Mesodermal cell (in vitro differentiated cells): ENCODE results near the gene BRD8.

Experiments
- H3K27ac ChIP-seq: 2 replicates; pipeline ENCODE4 v1.7.0; 2013; ENCODE audit warnings: mild to moderate bottlenecking, low read depth, low read length, moderate library complexity; ENCODE audit not compliant: severe bottlenecking
- H3K36me3 ChIP-seq: 2 replicates; pipeline ENCODE4 v1.7.1; 2013; ENCODE audit warnings: mild to moderate bottlenecking, low read length, moderate library complexity; ENCODE audit not compliant: control insufficient read depth, insufficient read depth
- H3K4me1 ChIP-seq: one replicate; pipeline ENCODE4 v1.7.1; 2013; ENCODE audit warnings: mild to moderate bottlenecking, low read length; ENCODE audit not compliant: insufficient read depth, control insufficient read depth, poor library complexity, severe bottlenecking
- H3K4me3 ChIP-seq: 2 replicates; pipeline ENCODE4 v1.7.0; 2013; ENCODE audit warnings: low read length, control low read depth, mild to moderate bottlenecking; ENCODE audit not compliant: insufficient read depth, poor library complexity, severe bottlenecking; ENCODE audit errors: extremely low read depth
- H3K9me3 ChIP-seq: 2 replicates; pipeline ENCODE4 v1.7.1; 2013; ENCODE audit warnings: mild to moderate bottlenecking, low read length, moderate library complexity; ENCODE audit not compliant: control insufficient read depth
- WGBS, 2 experiments: methylation state at CpG; one replicate each; pipeline ENCODE4 v1.1.5; 2013; ENCODE audit warnings: missing lambda C conversion rate in 2 of 2; ENCODE audit not compliant: insufficient coverage in 2 of 2; 5-methylcytosine and 5-hydroxymethylcytosine counted together

The BRD8 gene

DNA sequence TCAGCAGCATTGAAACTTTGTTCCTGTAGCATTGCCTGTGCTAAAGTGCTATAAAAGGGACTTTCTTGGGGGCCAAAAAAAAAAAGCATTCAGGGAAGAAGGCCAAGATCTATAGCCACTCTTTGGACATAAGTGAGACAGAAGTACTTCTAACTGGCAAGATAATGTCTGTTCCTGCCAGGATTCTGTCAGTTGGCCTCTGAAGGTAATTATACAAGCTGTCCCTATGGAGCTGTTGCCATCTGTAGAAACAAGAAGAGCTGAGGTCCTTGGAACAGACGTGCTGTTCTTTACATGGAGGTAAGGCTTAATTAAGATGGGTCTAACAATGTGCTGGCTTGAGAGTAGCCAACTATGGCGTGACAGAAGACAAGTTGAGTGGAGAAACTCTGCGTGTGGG is 10.2 kb upstream of the BRD8 start:
- Histone ChIP-seq H3K27ac (no peak overlapping the region), H3K4me3 (no peak overlapping the region), H3K36me3 (peaks cover 95% of the 10 kb centered on the region), H3K9me3 (no peaks in the 10 kb centered on the region), H3K4me1 (no peaks in the 10 kb centered on the region)
- 91 to 93% methylated on average over 3 of the region's 3 CpGs for WGBS, 2 experiments

DNA sequence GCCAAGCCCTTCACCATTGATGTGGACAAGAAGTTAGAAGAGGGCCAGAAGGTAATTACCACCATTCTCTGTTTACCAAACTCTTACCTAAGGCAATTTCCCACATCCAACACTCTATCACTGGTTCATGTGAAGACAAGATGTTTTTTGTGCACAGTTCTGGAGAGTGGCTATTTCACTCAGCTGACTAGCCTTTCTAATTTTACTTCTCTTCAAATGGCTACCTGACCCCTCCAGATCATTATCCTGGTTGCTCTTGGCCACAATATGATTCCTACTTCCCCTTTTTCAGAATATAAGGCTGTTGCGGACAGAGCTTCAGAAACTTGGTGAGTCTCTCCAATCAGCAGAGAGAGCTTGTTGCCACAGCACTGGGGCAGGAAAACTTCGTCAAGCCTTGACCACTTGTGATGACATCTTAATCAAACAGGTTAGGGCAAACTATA is 7.6 kb upstream of the BRD8 start:
- 100% methylated on average over 1 of the region's 2 CpGs for WGBS, 2 experiments
- Histone ChIP-seq H3K27ac (no peak overlapping the region), H3K36me3 (peaks cover 98% of the 10 kb centered on the region), H3K4me3 (no peak overlapping the region), H3K9me3 (no peaks in the 10 kb centered on the region), H3K4me1 (no peaks in the 10 kb centered on the region)

DNA sequence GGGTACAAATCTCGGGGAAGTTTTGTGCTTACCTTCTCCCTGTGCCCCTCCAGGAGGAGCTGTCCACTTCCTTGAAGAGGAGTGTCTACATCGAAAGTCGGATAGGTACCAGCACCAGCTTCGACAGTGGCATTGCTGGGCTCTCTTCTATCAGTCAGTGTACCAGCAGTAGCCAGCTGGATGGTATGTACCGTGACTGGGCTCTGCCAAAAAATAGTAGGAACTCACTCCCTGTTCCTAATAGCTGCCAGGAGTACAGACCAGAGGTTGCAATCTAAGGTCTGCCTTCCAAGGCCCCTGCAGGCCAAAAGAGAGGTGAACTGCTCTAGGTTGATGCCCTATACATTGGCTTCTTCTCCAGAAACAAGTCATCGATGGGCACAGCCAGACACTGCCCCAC is 4.4 kb upstream of the BRD8 start:
- 100% methylated on average over 5 to 6 of the region's 6 CpGs for WGBS, 2 experiments
- Histone ChIP-seq H3K4me3 (no peak overlapping the region), H3K27ac (no peak overlapping the region), H3K4me1 (no peaks in the 10 kb centered on the region), H3K9me3 (no peaks in the 10 kb centered on the region), H3K36me3 (peaks cover 69% of the 10 kb centered on the region)

DNA sequence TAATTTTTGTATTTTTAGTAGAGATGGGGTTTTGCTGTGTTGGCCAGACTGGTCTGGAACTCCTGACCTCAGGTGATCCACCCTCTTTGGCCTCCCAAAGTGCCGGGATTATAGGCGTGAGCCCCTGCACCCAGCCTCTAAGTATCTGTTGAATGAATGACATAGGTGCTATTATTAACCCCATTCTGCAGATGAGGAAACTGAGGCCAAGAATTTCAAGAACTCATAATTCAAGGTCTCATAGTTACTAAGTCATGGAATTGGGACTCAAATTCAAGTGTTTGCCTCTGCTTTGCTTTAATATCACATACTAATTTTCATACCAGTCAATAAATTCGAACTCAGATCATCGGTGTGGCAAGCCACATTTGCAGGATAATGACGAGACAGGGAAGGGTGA is 2.4 kb upstream of the BRD8 start:
- H3K36me3 ChIP-seq: peaks cover 60% of the 10 kb centered on the region
- no peak overlapping the region for H3K4me3 ChIP-seq
- H3K4me1 ChIP-seq: peaks cover 5% of the 10 kb centered on the region
- WGBS, 2 experiments: 90 to 93% methylated on average over 3 of the region's 5 CpGs
- H3K27ac ChIP-seq: no peak overlapping the region
- no peaks in the 10 kb centered on the region for H3K9me3 ChIP-seq

DNA sequence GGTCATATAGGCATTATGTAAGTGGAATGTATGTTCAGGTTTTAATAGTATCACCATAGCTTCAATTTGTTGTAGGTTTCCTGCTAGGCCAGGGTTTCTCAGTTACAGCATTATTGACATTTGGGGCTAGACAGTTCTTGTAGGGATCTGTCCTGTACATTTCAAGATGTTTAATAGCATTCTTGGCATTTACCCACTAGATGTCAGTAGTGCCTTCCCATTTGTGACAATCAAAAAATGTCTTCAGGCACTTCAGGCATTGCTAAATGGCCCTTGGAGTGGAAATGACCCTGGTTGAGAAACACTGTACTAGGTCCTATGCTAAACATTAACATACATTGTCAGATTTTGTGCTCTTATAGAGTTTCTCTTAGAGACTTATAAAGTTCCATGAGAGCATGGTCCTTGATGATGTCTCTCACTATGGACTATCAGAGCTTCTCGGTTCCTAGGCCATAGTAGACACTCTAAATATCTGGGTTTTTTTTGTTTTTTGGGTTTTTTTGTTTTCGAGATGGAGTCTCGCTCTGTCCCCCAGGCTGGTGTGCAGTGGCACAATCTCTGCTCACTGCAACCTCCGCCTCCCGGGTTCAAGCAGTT is 1.9 kb upstream of the BRD8 start:
- 0 to 92% methylated on average over 1 to 4 of the region's 5 CpGs for WGBS, 2 experiments
- H3K4me1 ChIP-seq: peaks cover 5% of the 10 kb centered on the region
- no peak overlapping the region for H3K27ac ChIP-seq
- H3K36me3 ChIP-seq: peaks cover 60% of the 10 kb centered on the region
- no peaks in the 10 kb centered on the region for H3K9me3 ChIP-seq
- peak overlapping the region; percentile 84 for H3K4me3 ChIP-seq

DNA sequence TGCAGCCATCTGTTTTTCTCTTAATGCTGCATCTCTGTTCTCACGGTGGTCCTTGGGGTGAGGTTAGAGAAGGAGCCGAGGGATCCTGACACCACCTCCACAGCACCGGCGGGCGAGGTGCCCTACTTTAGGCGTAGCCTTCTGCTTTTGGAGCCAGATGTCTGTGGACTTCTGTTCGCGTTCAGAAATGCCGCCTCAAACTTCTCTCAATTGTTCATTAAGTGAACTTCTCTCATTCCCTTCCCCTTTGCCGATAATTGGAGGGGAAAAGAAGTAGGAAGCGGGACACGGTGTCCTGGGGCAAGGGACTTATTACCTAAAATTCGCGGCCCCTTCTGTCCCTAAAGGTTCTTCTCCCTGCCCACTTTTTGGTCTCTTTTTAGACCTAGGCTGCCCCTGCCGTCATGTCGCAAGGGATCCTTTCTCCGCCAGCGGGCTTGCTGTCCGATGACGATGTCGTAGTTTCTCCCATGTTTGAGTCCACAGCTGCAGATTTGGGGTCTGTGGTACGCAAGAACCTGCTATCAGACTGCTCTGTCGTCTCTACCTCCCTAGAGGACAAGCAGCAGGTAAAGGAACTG is 937 bp upstream of the BRD8 start:
- H3K4me3 ChIP-seq: peak overlapping the region; percentile 84
- H3K27ac ChIP-seq: peak overlapping the region; percentile 98
- WGBS, 2 experiments: 0 to 2% methylated on average over 11 to 12 of the region's 23 CpGs
- H3K9me3 ChIP-seq: no peaks in the 10 kb centered on the region
- H3K4me1 ChIP-seq: peaks cover 5% of the 10 kb centered on the region
- peaks cover 60% of the 10 kb centered on the region for H3K36me3 ChIP-seq

DNA sequence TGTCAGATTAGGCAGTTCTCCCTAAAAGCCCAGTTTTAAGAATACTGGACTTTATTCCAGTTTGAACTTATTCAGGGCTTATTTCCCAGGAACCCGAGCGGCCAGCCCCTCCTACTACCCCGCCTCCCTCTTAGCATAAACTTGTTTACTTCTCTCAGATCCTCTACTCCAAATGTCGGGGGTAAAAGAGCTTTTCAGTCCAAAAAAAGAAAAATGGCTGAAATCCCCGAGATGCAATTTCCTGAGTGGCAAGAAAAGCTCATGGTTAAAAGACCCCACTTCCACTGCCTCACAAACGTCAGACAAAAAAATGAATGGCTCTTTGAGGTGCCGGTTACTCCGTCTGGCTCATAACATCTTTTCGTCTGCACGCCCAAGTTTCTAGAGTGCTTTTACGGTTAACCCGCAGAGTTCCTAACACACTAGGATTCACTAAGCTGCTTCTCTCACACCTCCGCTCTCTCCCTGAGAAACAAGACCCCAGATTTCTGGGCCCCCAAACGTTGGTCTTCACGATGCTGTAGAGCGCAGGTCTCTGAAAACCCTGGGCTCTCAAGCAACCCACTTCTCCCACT is 402 bp downstream of the BRD8 start:
- peaks cover 60% of the 10 kb centered on the region for H3K36me3 ChIP-seq
- peak overlapping the region; percentile 98 for H3K27ac ChIP-seq
- peaks cover 5% of the 10 kb centered on the region for H3K4me1 ChIP-seq
- 0% methylated on average over 13 to 15 of the region's 16 CpGs for WGBS, 2 experiments
- peak overlapping the region; percentile 84 for H3K4me3 ChIP-seq
- H3K9me3 ChIP-seq: no peaks in the 10 kb centered on the region

DNA sequence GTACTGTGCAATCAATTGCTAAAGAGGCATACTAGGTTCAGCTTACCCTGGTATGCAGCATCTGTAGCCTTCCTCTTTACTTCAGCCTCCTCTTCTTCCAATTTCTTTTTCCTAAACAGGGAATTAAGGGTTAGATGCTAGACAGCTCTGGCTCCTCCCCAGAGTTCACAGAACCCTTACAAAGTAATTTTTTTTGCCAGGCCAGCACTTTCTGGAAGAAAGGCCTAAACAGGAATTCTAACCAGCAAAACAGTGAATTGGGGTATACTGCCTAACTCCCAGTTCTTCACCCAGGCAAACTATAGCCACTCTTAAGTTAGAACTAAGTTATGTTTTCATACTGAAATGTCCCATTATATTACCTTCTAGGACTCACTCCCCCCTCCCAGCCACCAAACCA is 8.1 kb downstream of the BRD8 start:
- H3K36me3 ChIP-seq: peaks cover 100% of the 10 kb centered on the region
- H3K4me1 ChIP-seq: no peaks in the 10 kb centered on the region
- no peak overlapping the region for H3K4me3 ChIP-seq
- H3K27ac ChIP-seq: no peak overlapping the region
- H3K9me3 ChIP-seq: no peaks in the 10 kb centered on the region

DNA sequence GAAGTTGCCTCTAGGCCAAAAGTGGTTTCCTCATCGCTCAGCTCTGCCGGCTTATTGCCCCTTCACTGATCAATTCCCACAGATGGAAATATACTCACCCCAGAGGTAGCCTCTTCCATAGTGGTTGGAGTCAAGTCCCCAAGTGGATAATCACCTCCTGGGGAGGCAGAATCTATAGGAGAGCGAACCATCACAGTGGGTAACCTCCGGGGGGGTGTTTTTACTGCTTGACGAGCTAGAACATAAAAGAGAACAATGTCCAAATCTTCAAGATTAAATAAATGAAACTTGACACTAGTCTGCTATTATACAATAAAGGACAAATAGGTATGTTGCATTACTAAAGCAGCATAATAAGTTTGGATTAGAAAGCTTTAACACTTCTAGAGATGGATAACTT is 9.3 kb downstream of the BRD8 start:
- 80 to 100% methylated on average over 1 of the region's 5 CpGs for WGBS, 2 experiments
- Histone ChIP-seq H3K4me3 (no peak overlapping the region), H3K4me1 (no peaks in the 10 kb centered on the region), H3K36me3 (peaks cover 100% of the 10 kb centered on the region), H3K27ac (no peak overlapping the region), H3K9me3 (no peaks in the 10 kb centered on the region)

DNA sequence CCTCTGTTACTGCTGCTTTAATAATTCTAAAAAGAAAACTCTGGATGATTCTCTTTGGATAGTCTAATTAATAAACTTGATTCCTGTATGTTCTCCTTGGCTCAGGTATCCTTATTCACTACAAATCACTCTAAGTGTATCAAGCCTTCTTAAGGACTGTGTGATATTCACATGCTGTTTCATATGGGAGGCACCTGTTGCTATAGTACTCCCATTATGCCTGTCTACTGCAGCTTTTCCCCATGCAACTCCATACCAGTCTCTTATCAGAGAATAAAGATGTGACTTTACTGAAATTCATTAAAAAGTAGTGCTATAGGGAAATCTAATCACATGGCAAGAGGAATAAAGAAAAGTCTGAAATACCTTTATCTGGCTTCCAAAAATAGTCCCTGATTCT is 14.7 kb downstream of the BRD8 start:
- H3K4me1 ChIP-seq: no peaks in the 10 kb centered on the region
- H3K27ac ChIP-seq: no peak overlapping the region
- H3K4me3 ChIP-seq: no peak overlapping the region
- peaks cover 100% of the 10 kb centered on the region for H3K36me3 ChIP-seq
- no peaks in the 10 kb centered on the region for H3K9me3 ChIP-seq

DNA sequence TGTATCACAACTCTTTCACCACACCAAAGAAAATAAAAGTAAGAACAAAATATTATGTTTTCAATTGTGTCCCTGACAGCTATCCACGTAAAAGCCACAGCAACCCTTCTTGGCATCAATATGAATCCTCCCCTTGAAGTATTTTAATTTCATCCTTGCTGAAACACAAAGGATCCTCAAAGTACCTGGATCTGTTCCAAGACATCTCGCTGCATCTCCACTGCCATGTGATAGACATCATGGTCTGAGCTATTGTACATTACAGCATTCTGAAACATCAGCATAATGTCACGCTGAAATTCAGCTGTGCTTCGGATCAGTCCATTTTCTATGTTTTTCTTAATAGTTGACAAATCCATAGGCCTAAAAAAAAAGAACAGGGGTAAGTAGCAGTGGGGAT is 17.7 kb downstream of the BRD8 start:
- Histone ChIP-seq H3K36me3 (peaks cover 97% of the 10 kb centered on the region), H3K9me3 (no peaks in the 10 kb centered on the region), H3K4me3 (no peak overlapping the region), H3K4me1 (no peaks in the 10 kb centered on the region), H3K27ac (no peak overlapping the region)
- 100% methylated on average over 2 to 3 of the region's 4 CpGs for WGBS, 2 experiments
